H1 (cell line): ENCODE results near the gene LTA4H. TPM values are rescaled to one million over a fixed set of nuclear protein-coding genes. Genes with fewer than 3 reads are reported as not detected.

ENCODE experiments used
- CTCF ChIA-PET: fragments of 300-600 bp; sonication (Branson Sonifier 250); formaldehyde crosslinking; loops from one replicate; lab custom pipeline; 2021; ENCODE audit not compliant: partially characterized antibody; lab: Charles Lee
- POLR2A ChIA-PET: fragments of 300-600 bp; sonication (Branson Sonifier 250); formaldehyde crosslinking; loops from one replicate; lab custom pipeline; 2021; ENCODE audit warnings: inconsistent platforms; ENCODE audit not compliant: partially characterized antibody; lab: Charles Lee
- DNase-seq, 2 experiments: peaks; one replicate each; pipeline versions ENCODE4 v3.0.0 to v3.0.0-alpha.2; 2010 to 2022; ENCODE audit warnings: low spot score in 2 of 2, low read depth in 1 of 2, mixed read lengths in 1 of 2
- FAIRE-seq: peaks from 2 replicates; lab custom pipeline; 2011; peaks lifted over from hg19 to GRCh38; lab: Jason Lieb, UNC
- H2AFZ ChIP-seq: 2 replicates; pipeline ENCODE4 v1.8.1; 2012; ENCODE audit warnings: low read length, inconsistent platforms
- H2AK5ac ChIP-seq: 2 replicates; pipeline ENCODE4 v1.6.1; 2013; ENCODE audit warnings: low read depth, low read length
- H2BK120ac ChIP-seq: replicated peaks from 2 replicates; pipeline ENCODE3; 2013; ENCODE audit warnings: low read depth, low read length, inconsistent platforms
- H2BK12ac ChIP-seq: 2 replicates; pipeline ENCODE4 v1.6.1; 2013; ENCODE audit warnings: low read depth, low read length
- H2BK15ac ChIP-seq: 2 replicates; pipeline ENCODE4 v1.6.1; 2013; ENCODE audit warnings: low read length
- H2BK20ac ChIP-seq: 2 replicates; pipeline ENCODE4 v1.6.1; 2013; ENCODE audit warnings: low read length
- H2BK5ac ChIP-seq: 2 replicates; pipeline ENCODE4 v1.6.1; 2013; ENCODE audit warnings: low read depth, low read length
- H3K14ac ChIP-seq: 2 replicates; pipeline ENCODE4 v1.6.1; 2013; ENCODE audit warnings: inconsistent platforms; ENCODE audit not compliant: insufficient read length
- H3K18ac ChIP-seq: 2 replicates; pipeline ENCODE4 v1.6.1; 2013; ENCODE audit warnings: low read length; ENCODE audit errors: extremely low read depth
- H3K23ac ChIP-seq: 2 replicates; pipeline ENCODE4 v1.6.1; 2013; ENCODE audit warnings: inconsistent platforms; ENCODE audit not compliant: insufficient read length
- H3K23me2 ChIP-seq: 2 replicates; pipeline ENCODE4 v1.6.1; 2013; ENCODE audit warnings: low read depth, low read length
- H3K27ac ChIP-seq: 2 replicates; pipeline ENCODE4 v1.6.1; 2011; ENCODE audit warnings: low read depth, low read length, inconsistent platforms
- H3K27me3 ChIP-seq, 4 experiments: replicated peaks in 1 of 4; 1 replicate in 1 of 4; 2 replicates in 3 of 4; pipeline versions ENCODE4 v1.6.1 to v1.8.1; 2011 to 2013; ENCODE audit warnings: low read length in 3 of 4, mild to moderate bottlenecking in 3 of 4, inconsistent platforms in 2 of 4, mixed read lengths in 2 of 4, moderate library complexity in 1 of 4; ENCODE audit not compliant: control insufficient read depth in 3 of 4, insufficient read depth in 3 of 4; ENCODE audit errors: extremely low read depth in 1 of 4
- H3K36me3 ChIP-seq, 4 experiments: 2 replicates each; pipeline versions ENCODE4 v1.6.1 to v1.8.1; 2011 to 2013; ENCODE audit warnings: mild to moderate bottlenecking in 4 of 4, low read length in 3 of 4, moderate library complexity in 2 of 4, control low read depth in 1 of 4, inconsistent platforms in 1 of 4; ENCODE audit not compliant: insufficient read depth in 4 of 4, control insufficient read depth in 2 of 4
- H3K4ac ChIP-seq: replicated peaks from 2 replicates; pipeline ENCODE3; 2013; ENCODE audit warnings: low read length, low read depth, mixed read lengths, inconsistent platforms; ENCODE audit not compliant: insufficient read length
- H3K4me1 ChIP-seq, 4 experiments: replicated peaks in 1 of 4; 1 replicate in 1 of 4; 2 replicates in 3 of 4; pipeline versions ENCODE4 v1.6.1 to v1.8.1; 2011 to 2013; ENCODE audit warnings: low read length in 3 of 4, inconsistent platforms in 2 of 4, mixed read lengths in 1 of 4; ENCODE audit not compliant: insufficient read depth in 4 of 4, control insufficient read depth in 3 of 4
- H3K4me2 ChIP-seq, 2 experiments: 2 replicates each; pipeline versions ENCODE4 v1.6.1 to v1.8.1; 2011 to 2013; ENCODE audit warnings: low read depth in 2 of 2, low read length in 2 of 2, control low read depth in 1 of 2, inconsistent platforms in 1 of 2, mild to moderate bottlenecking in 1 of 2; ENCODE audit not compliant: insufficient read depth in 1 of 2
- H3K4me3 ChIP-seq, 4 experiments: fragments of 200-600, 300-600 bp in 1 of 4; sonication (generic), shearing (Covaris generic), sonication (Bioruptor Twin) in 1 of 4; 2 replicates each; pipeline versions ENCODE4 v1.5.1 to v1.8.1; 2011 to 2016; ENCODE audit warnings: low read length in 4 of 4, low read depth in 3 of 4, control low read depth in 2 of 4, inconsistent platforms in 2 of 4, mild to moderate bottlenecking in 2 of 4, mixed read lengths in 1 of 4, moderate library complexity in 1 of 4; ENCODE audit not compliant: insufficient read depth in 2 of 4; ENCODE audit errors: extremely low read depth in 1 of 4
- H3K56ac ChIP-seq: replicated peaks from 2 replicates; pipeline ENCODE3; 2013; ENCODE audit warnings: low read depth, mild to moderate bottlenecking, mixed read lengths, low read length, inconsistent platforms; ENCODE audit not compliant: insufficient read length
- H3K79me1 ChIP-seq: 2 replicates; pipeline ENCODE4 v1.6.1; 2013; ENCODE audit warnings: low read depth, low read length, control low read depth
- H3K79me2 ChIP-seq, 2 experiments: 2 replicates each; pipeline versions ENCODE4 v1.6.1 to v1.8.1; 2012 to 2013; ENCODE audit warnings: low read length in 2 of 2, mild to moderate bottlenecking in 2 of 2, inconsistent platforms in 1 of 2; ENCODE audit not compliant: insufficient read depth in 2 of 2, control insufficient read depth in 1 of 2
- H3K9ac ChIP-seq, 4 experiments: replicated peaks in 1 of 4; 1 replicate in 1 of 4; 2 replicates in 3 of 4; pipeline versions ENCODE4 v1.6.1 to v1.8.1; 2011 to 2013; ENCODE audit warnings: low read depth in 3 of 4, low read length in 3 of 4, control low read depth in 2 of 4, mild to moderate bottlenecking in 2 of 4, moderate library complexity in 2 of 4, inconsistent platforms in 1 of 4; ENCODE audit errors: extremely low read depth in 1 of 4
- H3K9me3 ChIP-seq, 2 experiments: 2 replicates each; pipeline versions ENCODE4 v1.6.1 to v1.8.1; 2012 to 2013; ENCODE audit warnings: mild to moderate bottlenecking in 2 of 2, moderate library complexity in 2 of 2, control low read depth in 1 of 2, inconsistent platforms in 1 of 2, low read depth in 1 of 2, low read length in 1 of 2, mixed read lengths in 1 of 2; ENCODE audit not compliant: insufficient read depth in 2 of 2
- H4K20me1 ChIP-seq, 2 experiments: replicated peaks in 1 of 2; 2 replicates each; pipeline versions ENCODE3 to v1.8.1; 2011 to 2013; ENCODE audit warnings: inconsistent platforms in 2 of 2, low read length in 2 of 2, mild to moderate bottlenecking in 1 of 2; ENCODE audit not compliant: insufficient read depth in 2 of 2, control insufficient read depth in 1 of 2
- H4K5ac ChIP-seq: 2 replicates; pipeline ENCODE4 v1.6.1; 2013; ENCODE audit warnings: low read length, low read depth, mixed read lengths, inconsistent platforms; ENCODE audit not compliant: insufficient read length
- H4K8ac ChIP-seq: 2 replicates; pipeline ENCODE4 v1.8.0; 2013; ENCODE audit warnings: mild to moderate bottlenecking, moderate library complexity, low read length, inconsistent platforms; ENCODE audit not compliant: insufficient read depth; ENCODE audit errors: extremely low read depth
- H4K91ac ChIP-seq: replicated peaks from 2 replicates; pipeline ENCODE3; 2013; ENCODE audit warnings: low read length, mixed read lengths, inconsistent platforms; ENCODE audit not compliant: insufficient read length
- ASH2L ChIP-seq: fragments of 200-600, 300-600 bp; sonication (generic); IDR thresholded peaks from one replicate; pipeline ENCODE4 v1.7.1; 2017; ENCODE audit warnings: low read length
- BCL11A ChIP-seq, 2 experiments: IDR thresholded peaks; one replicate each; pipeline ENCODE4 v1.6.1; 2011; ENCODE audit warnings: low read depth in 2 of 2, low read length in 2 of 2, mild to moderate bottlenecking in 2 of 2
- CBX8 ChIP-seq: fragments of 300-800, 300-1000 bp; sonication (generic); IDR thresholded peaks from 2 replicates; pipeline ENCODE4 v1.7.1; 2016; ENCODE audit warnings: low read depth, low read length, borderline replicate concordance
- CHD1 ChIP-seq: IDR thresholded peaks from 2 replicates; pipeline ENCODE4 v1.6.1; 2012; ENCODE audit warnings: low read depth, low read length, improper control_type of control experiment
- CREB1 ChIP-seq: IDR thresholded peaks from 2 replicates; pipeline ENCODE4 v1.6.1; 2012; ENCODE audit warnings: inconsistent platforms
- EZH2 ChIP-seq: fragments of 200-600 bp; sonication (generic); IDR thresholded peaks from 2 replicates; pipeline ENCODE4 v1.7.1; 2012; ENCODE audit warnings: low read depth, mild to moderate bottlenecking, moderate library complexity, low read length, inconsistent platforms; ENCODE audit not compliant: severe bottlenecking
- FOSL1 ChIP-seq: IDR thresholded peaks from 2 replicates; pipeline ENCODE4 v1.6.1; 2011; ENCODE audit warnings: mild to moderate bottlenecking, low read depth, low read length, moderate library complexity; ENCODE audit not compliant: insufficient read depth
- GABPA ChIP-seq: IDR thresholded peaks from 2 replicates; pipeline ENCODE4 v1.6.1; 2011; ENCODE audit warnings: mild to moderate bottlenecking, low read length, moderate library complexity, borderline replicate concordance; ENCODE audit not compliant: insufficient read depth
- KDM4A ChIP-seq: IDR thresholded peaks from one replicate; pipeline ENCODE4 v1.7.1; 2012; ENCODE audit warnings: low read depth, mild to moderate bottlenecking, moderate library complexity, low read length, inconsistent platforms; ENCODE audit not compliant: severe bottlenecking
- RBBP5 ChIP-seq: IDR thresholded peaks from 2 replicates; pipeline ENCODE4 v1.7.1; 2012; ENCODE audit warnings: low read depth, mild to moderate bottlenecking, inconsistent platforms, low read length, moderate library complexity, borderline replicate concordance
- SAP30 ChIP-seq: fragments of 300-600 bp; sonication (generic); IDR thresholded peaks from 2 replicates; pipeline ENCODE4 v1.7.1; 2012; ENCODE audit warnings: low read length, moderate library complexity, mild to moderate bottlenecking, inconsistent platforms; ENCODE audit not compliant: insufficient read depth, insufficient replicate concordance
- SIRT6 ChIP-seq: IDR thresholded peaks from one replicate; pipeline ENCODE4 v1.7.1; 2012; ENCODE audit warnings: low read length, inconsistent platforms
- SP1 ChIP-seq: IDR thresholded peaks from 2 replicates; pipeline ENCODE4 v1.6.1; 2011; ENCODE audit warnings: low read depth, low read length
- TBP ChIP-seq: IDR thresholded peaks from 2 replicates; pipeline ENCODE4 v1.6.1; 2011; ENCODE audit warnings: low read depth, low read length, improper control_type of control experiment
- YY1 ChIP-seq: IDR thresholded peaks from 2 replicates; pipeline ENCODE4 v1.6.1; 2011; ENCODE audit warnings: low read depth, mild to moderate bottlenecking, low read length
- WGBS, 2 experiments: shearing (Covaris generic) in 1 of 2; methylation state at CpG; one replicate each; pipeline versions ENCODE4 v1.1.6 to v1.1.7; 2013 to 2015; ENCODE audit warnings: low lambda C conversion rate in 2 of 2, mixed read lengths in 2 of 2, inconsistent platforms in 1 of 2, low coverage in 1 of 2, missing lambda C conversion rate in 1 of 2; ENCODE audit not compliant: insufficient replicate concordance in 2 of 2, insufficient coverage in 1 of 2, insufficient read length in 1 of 2; ENCODE audit errors: extremely low coverage in 1 of 2, missing lambda C conversion rate in 1 of 2; 5-methylcytosine and 5-hydroxymethylcytosine counted together
- polyA plus RNA-seq, 7 experiments: library from polyadenylated mRNA; depleted of rRNA in 3 of 7; stranded (reverse) in 5 of 7; unstranded in 2 of 7; fragments of >200 nt in 5 of 7; fragments of 200-250 nt in 2 of 7; gene quantifications; 1 replicate in 5 of 7; 2 replicates in 1 of 7; 4 replicates in 1 of 7; pipeline versions ENCODE4 v1.2.1 to v1.2.3, GENCODE V29; 2011 to 2013; ENCODE audit warnings: missing spikeins in 2 of 7, mixed read lengths in 2 of 7
- total RNA-seq: library from RNA; stranded (reverse); fragmentation: NEBNext Ultra II Directional; extraction: Animal tissue kit (Norgen Biotek cat#: 25700); gene quantifications from 2 replicates; pipeline ENCODE4 v1.2.1, GENCODE V29; 2021

LTA4H gene
- total and polyA plus RNA-seq, 2 of the 8 experiments (the other 6 are each of a cell fraction or from before 2014, with no cell fraction given): 106 to 167 TPM

DNA sequence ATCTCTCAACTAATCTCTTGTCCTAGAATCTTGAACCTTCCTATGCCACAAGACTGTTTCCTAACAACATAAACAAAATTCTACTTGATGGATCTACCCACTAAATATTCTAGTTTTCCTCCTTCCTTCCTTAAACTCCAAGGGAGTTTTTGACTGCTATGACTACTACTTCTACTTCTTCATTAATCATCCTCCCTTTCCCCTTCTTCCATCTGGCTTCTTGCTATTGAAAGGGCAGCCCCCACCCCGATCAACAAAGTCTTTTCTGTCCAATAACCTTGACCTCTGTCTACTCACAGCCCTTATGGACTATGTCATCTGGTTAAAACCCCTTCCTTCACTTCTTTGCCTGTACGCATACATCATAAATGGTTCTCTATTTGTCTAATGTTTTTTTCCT, 5.6 kb downstream of the LTA4H start:
- Histone ChIP-seq H2BK15ac (no peak overlapping the region), H3K27me3 (no peaks in the 10 kb centered on the region), H3K56ac (no peak overlapping the region), H3K14ac (no peak overlapping the region), H2BK12ac (no peak overlapping the region), H2AK5ac (no peak overlapping the region), H4K20me1 (no peaks in the 10 kb centered on the region), H3K4me2 (no peak overlapping the region), H2BK20ac (no peak overlapping the region), H3K9me3 (no peaks in the 10 kb centered on the region), H3K9ac (no peak overlapping the region), H3K79me1 (no peaks in the 10 kb centered on the region; the same call in 1 of the 2 replicates), H3K18ac (no peak overlapping the region), H4K8ac (no peak overlapping the region), H3K23me2 (peaks cover 3% of the 10 kb centered on the region; the same call in 1 of the 2 replicates), H3K36me3 (peaks cover 2 to 42% (median 25%) of the 10 kb centered on the region in 4 experiments; a peak in 6 of 8 replicates), H2BK120ac (no peak overlapping the region), H3K4me1 (no peaks in the 10 kb centered on the region), H4K5ac (no peak overlapping the region), H3K4ac (no peak overlapping the region), H3K27ac (no peak overlapping the region), H3K79me2 (peaks cover 0 to 50% of the 10 kb centered on the region in 2 experiments; a peak in 2 of 4 replicates), H3K23ac (no peak overlapping the region), H3K4me3 (no peak overlapping the region), H2AFZ (no peak overlapping the region), H2BK5ac (no peak overlapping the region), H4K91ac (no peak overlapping the region)
- no peak for TF ChIP-seq SIRT6
- no peak for TF ChIP-seq ASH2L
- no peak for TF ChIP-seq YY1
- TF ChIP-seq EZH2: no peak
- no peak for TF ChIP-seq BCL11A (IDR thresholded peaks at IDR 0.05; ENCODE audit: low read depth in 2 of 2, low read length in 2 of 2)
- no peak for TF ChIP-seq FOSL1
- TF ChIP-seq SAP30: no peak
- no peak for TF ChIP-seq CREB1
- no peak for TF ChIP-seq TBP
- TF ChIP-seq SP1: no peak
- TF ChIP-seq GABPA: no peak
- TF ChIP-seq CHD1: no peak
- no peak for TF ChIP-seq RBBP5
- TF ChIP-seq CBX8: no peak
- TF ChIP-seq KDM4A: no peak
- ChIA-PET POLR2A (no interaction called here), CTCF (interaction anchor here (0.5 to 1.6 kb wide), 2 partner anchors 40 to 1004 kb away, joined by 3 to 4 read pairs; no protein-coding TSS in a partner anchor)
- FAIRE-seq (no peak), DNase-seq (no peak)
- 84% methylated on average over 2 of the region's 2 CpGs; no CpG with 5 or more reads in 1 of the 2 experiments for WGBS, 2 experiments
